Skeletal muscle satellite cell (primary cell): ENCODE measurements around the gene PTHLH.

Experiments
- H3K27me3 ChIP-seq: 2 replicates; pipeline ENCODE4 v1.7.0; 2013; ENCODE audit warnings: low read length; ENCODE audit not compliant: control insufficient read depth, insufficient read depth
- H3K36me3 ChIP-seq: 2 replicates; pipeline ENCODE4 v1.7.0; 2013; ENCODE audit warnings: mild to moderate bottlenecking, control low read depth, low read length; ENCODE audit not compliant: insufficient read depth
- H3K4me1 ChIP-seq: 2 replicates; pipeline ENCODE4 v1.7.0; 2013; ENCODE audit warnings: low read length; ENCODE audit not compliant: control insufficient read depth, insufficient read depth
- H3K4me2 ChIP-seq: 2 replicates; pipeline ENCODE4 v1.7.0; 2013; ENCODE audit warnings: mild to moderate bottlenecking, low read length
- H3K4me3 ChIP-seq: 2 replicates; pipeline ENCODE4 v1.7.0; 2013; ENCODE audit warnings: low read length
- H3K9ac ChIP-seq: 2 replicates; pipeline ENCODE4 v1.7.0; 2013; ENCODE audit warnings: mild to moderate bottlenecking, low read depth, low read length, moderate library complexity
- H3K9me3 ChIP-seq: replicated peaks from 2 replicates; pipeline ENCODE4 v1.7.0; 2013; ENCODE audit warnings: mild to moderate bottlenecking, control low read depth, low read length

Gene PTHLH

GRCh38 chr12:27973487-27973890 is 956 bp upstream of the PTHLH start:
- H3K36me3 ChIP-seq, result no peaks in the 10 kb centered on the region
- H3K4me3 ChIP-seq, result no peak overlapping the region
- no peak overlapping the region for H3K4me2 ChIP-seq
- H3K4me1 ChIP-seq, result peaks cover 26% of the 10 kb centered on the region
- H3K9ac ChIP-seq, result no peak overlapping the region
- peaks cover 43% of the 10 kb centered on the region for H3K27me3 ChIP-seq
- H3K9me3 ChIP-seq, result no peaks in the 10 kb centered on the region

DNA sequence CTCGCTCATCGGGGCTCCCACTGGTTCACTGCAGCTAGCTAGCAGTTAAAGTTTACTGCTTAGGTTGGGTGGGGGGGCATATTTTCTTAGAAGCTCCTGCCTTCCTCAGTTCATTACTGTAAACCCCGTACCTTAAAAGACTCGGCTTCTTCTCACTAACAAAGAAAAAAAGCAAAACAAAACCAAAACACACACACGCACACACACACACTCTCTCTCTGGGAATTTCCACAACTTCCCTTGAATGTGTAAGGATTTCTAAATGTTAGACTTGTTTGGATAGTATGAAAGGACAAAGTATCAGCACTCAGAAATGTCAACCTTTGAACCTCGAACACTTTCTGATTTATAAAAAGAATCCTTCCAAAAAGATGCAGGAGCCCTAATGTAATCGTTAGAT is 927 bp downstream of the PTHLH start:
- no peak overlapping the region for H3K4me2 ChIP-seq
- H3K9ac ChIP-seq, result no peak overlapping the region
- H3K27me3 ChIP-seq, result peaks cover 42% of the 10 kb centered on the region
- no peak overlapping the region for H3K4me3 ChIP-seq
- H3K36me3 ChIP-seq, result no peaks in the 10 kb centered on the region
- peaks cover 43% of the 10 kb centered on the region for H3K4me1 ChIP-seq
- no peaks in the 10 kb centered on the region for H3K9me3 ChIP-seq

- H3K4me1 ChIP-seq, result peaks cover 48% of the 10 kb centered on the region
- H3K4me3 ChIP-seq, result no peak overlapping the region
- no peaks in the 10 kb centered on the region for H3K36me3 ChIP-seq
- peaks cover 37% of the 10 kb centered on the region for H3K27me3 ChIP-seq
- H3K9ac ChIP-seq, result no peak overlapping the region
- H3K4me2 ChIP-seq, result peak overlapping the region; percentile 87
- no peaks in the 10 kb centered on the region for H3K9me3 ChIP-seq
Measured at GRCh38 chr12:27971121-27971489, 1.4 kb downstream of the PTHLH start.

GRCh38 chr12:27970401-27971120 is 2.0 kb downstream of the PTHLH start:
- no peaks in the 10 kb centered on the region for H3K9me3 ChIP-seq
- H3K9ac ChIP-seq, result peak overlapping the region; percentile 67
- H3K4me3 ChIP-seq, result peak overlapping the region; percentile 70
- H3K4me2 ChIP-seq, result peak overlapping the region; percentile 87
- peaks cover 32% of the 10 kb centered on the region for H3K27me3 ChIP-seq
- no peaks in the 10 kb centered on the region for H3K36me3 ChIP-seq
- H3K4me1 ChIP-seq, result peaks cover 50% of the 10 kb centered on the region

DNA sequence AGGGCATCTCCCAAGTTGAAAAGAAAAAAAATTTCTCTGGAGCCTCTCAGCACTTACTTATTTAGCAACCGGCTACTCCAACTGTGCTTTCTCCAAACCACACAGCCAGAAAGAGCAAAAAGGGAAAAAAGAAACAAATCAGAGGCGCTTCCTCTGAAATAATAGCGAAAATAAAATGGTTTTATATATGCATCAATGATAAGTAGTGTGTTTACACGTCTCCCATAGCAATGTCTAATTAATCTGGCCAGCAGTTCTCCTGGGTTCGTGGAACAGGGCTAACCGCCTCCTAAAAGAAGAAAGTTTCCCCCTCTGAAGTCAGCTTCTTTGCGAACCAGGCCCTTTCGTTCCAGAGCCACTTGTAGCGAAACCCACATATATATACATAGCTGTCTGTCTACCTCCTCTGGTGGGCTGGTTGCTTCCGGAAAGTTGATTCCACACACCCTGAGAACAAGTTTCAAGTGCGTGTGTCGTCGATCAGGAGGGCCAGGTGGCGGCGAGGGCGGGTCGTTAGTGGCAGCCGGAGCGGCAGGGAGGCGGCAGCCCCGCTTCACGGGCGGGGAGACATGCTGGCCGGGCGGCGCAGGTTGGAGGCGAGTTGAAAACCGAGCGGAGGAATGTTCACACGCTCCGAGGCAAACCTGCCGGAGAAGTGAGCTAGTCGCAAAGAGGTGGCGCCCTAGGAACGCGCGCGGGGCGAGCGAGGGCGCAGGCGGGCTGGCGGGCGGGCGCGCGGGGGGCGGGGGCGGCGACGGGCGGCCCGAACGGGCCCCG is 2.7 kb downstream of the PTHLH start:
- Histone ChIP-seq H3K4me1 (peaks cover 49% of the 10 kb centered on the region), H3K4me3 (peak overlapping the region; percentile 70), H3K27me3 (peaks cover 24% of the 10 kb centered on the region)

DNA sequence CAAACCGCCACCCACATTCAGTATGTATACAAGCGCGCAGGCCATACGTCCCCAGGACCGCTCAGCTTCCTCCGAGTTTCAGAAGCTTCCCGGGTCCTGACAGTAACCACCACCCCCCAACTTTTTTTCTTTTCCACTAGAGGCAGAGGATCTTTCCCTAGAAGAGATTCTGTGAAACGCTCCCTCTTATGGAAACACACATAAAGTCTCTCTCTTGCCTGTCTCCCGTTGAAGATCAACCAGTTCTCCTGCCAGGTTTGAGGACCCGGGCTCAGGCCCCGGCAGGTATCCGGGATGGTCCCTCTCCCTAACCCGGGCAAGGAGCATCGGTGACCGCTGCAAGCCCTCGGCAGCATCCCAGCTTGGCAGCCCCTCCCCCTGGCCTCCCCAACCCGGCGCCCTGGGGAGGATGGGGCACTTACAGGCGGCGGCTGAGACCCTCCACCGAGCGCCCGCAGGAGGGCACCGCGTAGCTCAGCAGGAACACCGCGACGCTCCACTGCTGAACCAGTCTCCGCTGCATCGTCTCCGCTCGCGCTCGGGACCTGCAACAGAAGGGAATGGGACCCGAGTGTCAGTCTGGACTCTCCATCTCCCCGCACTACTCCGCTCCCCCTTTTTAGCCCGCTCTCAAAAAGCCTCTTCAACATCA is 3.4 kb downstream of the PTHLH start:
- no peaks in the 10 kb centered on the region for H3K9me3 ChIP-seq
- H3K4me2 ChIP-seq, result peak overlapping the region; percentile 87
- no peaks in the 10 kb centered on the region for H3K36me3 ChIP-seq
- peak overlapping the region; percentile 70 for H3K4me3 ChIP-seq
- H3K9ac ChIP-seq, result peak overlapping the region; percentile 56
- H3K27me3 ChIP-seq, result peaks cover 17% of the 10 kb centered on the region
- H3K4me1 ChIP-seq, result peaks cover 48% of the 10 kb centered on the region

More for the DNA sequence above, 2.7 kb downstream of the PTHLH start:
- H3K36me3 ChIP-seq, result no peaks in the 10 kb centered on the region
- H3K9ac ChIP-seq, result peak overlapping the region; percentile 56
- H3K9me3 ChIP-seq, result no peaks in the 10 kb centered on the region
- peak overlapping the region; percentile 87 for H3K4me2 ChIP-seq

- Histone ChIP-seq H3K4me1 (peaks cover 48% of the 10 kb centered on the region), H3K36me3 (no peaks in the 10 kb centered on the region), H3K9me3 (no peaks in the 10 kb centered on the region), H3K4me2 (no peak overlapping the region), H3K9ac (no peak overlapping the region), H3K27me3 (peaks cover 12% of the 10 kb centered on the region), H3K4me3 (no peak overlapping the region)
Measured at GRCh38 chr12:27967551-27968054, 4.9 kb downstream of the PTHLH start.

- H3K9me3 ChIP-seq, result no peaks in the 10 kb centered on the region
- H3K27me3 ChIP-seq, result peaks cover 9% of the 10 kb centered on the region
- no peak overlapping the region for H3K4me3 ChIP-seq
- H3K4me2 ChIP-seq, result peak overlapping the region; percentile 63
- H3K9ac ChIP-seq, result peak overlapping the region; percentile 37
- H3K4me1 ChIP-seq, result peaks cover 48% of the 10 kb centered on the region
- no peaks in the 10 kb centered on the region for H3K36me3 ChIP-seq
Measured at GRCh38 chr12:27966870-27967269, 5.7 kb downstream of the PTHLH start.

DNA sequence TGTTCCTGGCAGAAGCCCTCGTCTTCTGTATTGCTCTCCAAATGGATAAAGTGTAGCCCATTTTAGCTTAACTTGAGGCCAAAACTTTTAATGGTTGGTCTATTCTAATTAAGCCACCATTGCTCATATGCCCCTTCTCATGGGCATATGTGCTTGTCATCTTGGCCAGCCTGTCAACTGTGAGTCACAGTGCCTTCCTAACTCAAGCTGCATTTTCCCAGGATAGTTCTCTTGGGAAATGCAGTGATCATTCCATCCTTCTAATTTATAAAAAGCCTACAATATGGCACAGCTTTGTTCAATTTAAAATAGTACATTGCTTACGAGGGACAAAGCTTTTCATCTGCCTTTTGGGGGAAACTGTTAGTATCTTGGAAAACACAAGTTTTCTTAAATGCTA is 6.6 kb downstream of the PTHLH start:
- H3K4me3 ChIP-seq, result no peak overlapping the region
- no peaks in the 10 kb centered on the region for H3K9me3 ChIP-seq
- H3K4me2 ChIP-seq, result peak overlapping the region; percentile 0
- H3K4me1 ChIP-seq, result peaks cover 48% of the 10 kb centered on the region
- peak overlapping the region; percentile 37 for H3K9ac ChIP-seq
- peaks cover 9% of the 10 kb centered on the region for H3K27me3 ChIP-seq
- H3K36me3 ChIP-seq, result no peaks in the 10 kb centered on the region

DNA sequence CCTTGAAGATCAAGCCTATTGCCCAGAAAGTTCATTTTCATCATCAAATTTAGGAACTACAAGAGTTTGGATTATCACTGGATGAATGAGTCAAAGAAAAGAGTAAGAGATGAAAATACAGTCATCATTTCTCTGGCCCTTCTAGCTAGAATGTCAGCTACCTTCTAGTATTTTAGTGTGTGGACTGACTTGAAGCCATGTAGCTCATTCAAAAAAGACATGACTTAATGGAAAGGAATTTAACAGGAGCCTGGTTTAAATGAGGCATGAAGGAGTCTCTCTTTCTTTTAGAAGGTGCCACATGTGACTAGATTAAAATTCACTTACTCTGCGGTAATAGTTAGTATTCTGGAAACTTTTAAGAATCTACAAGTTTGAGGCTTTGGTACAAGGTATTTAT is 7.1 kb downstream of the PTHLH start:
- Histone ChIP-seq H3K9me3 (no peaks in the 10 kb centered on the region), H3K27me3 (peaks cover 5% of the 10 kb centered on the region), H3K9ac (no peak overlapping the region), H3K4me2 (no peak overlapping the region), H3K4me1 (peaks cover 46% of the 10 kb centered on the region), H3K4me3 (no peak overlapping the region), H3K36me3 (no peaks in the 10 kb centered on the region)

DNA sequence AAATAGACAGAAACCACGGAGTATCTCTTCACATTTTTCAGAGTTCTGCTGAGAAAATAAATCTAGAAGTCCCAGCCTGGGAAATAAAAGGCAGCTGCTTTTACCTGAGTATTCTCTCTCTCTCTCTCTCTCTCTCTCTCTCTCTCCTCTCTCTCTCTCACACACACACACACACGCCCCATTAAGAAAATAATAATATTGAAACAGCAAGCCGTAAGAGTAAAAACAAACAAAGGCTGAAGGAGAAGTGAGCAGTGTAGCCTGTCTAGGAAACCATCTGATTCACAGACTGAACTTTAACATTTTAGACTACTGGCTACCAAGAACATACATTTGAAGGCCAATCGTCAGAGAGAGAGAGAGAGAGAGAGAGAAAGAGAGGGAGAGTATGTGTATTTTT is 8.4 kb downstream of the PTHLH start:
- Histone ChIP-seq H3K4me3 (no peak overlapping the region), H3K36me3 (no peaks in the 10 kb centered on the region), H3K4me1 (peaks cover 41% of the 10 kb centered on the region), H3K27me3 (peaks cover 5% of the 10 kb centered on the region), H3K4me2 (no peak overlapping the region), H3K9me3 (no peaks in the 10 kb centered on the region), H3K9ac (no peak overlapping the region)
